ENCODE data around the gene HINFP.

The HINFP gene

DNA sequence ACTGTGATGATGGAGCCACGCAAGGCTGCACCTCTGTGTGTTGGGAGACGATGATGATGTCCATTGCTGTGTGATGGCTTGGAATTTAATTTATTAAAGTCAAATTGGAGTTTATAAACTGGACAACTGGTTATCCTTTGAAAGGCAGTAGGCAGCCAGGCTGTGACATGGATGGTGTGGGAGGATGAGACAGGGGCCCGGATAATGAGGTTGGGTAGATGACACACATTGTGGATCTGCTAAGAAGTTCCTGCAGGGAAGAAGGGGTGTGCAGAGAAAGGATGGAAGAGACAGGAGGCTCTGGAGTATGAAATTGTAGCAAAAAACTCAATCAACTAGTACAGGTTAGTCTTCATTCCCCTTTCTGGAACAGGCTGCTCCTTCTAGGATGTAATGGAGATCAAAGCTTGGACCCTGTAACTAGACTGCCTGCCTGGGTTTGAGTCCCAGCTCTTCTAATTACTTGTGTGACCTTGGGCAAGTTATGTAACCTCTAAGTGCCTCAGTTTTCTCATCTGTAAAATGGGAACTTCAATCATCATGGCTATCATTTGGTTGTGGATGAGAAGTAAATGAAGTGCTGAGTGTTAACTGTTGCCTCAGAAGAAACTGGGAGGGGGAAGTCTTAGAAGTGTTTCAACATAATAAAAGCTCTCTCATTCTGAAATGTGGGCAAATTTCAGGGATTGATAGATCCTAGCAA lies 4.2 kb upstream of the HINFP start:
- TF ChIP-seq EGR1 (IDR thresholded peaks at IDR 0.05) (no peak), EP300 (IDR thresholded peaks at IDR 0.05; ENCODE audit: borderline replicate concordance) (no peak), NFIC (IDR thresholded peaks at IDR 0.05) (no peak), CEBPB (IDR thresholded peaks at IDR 0.05) (no peak), TCF12 (IDR thresholded peaks at IDR 0.05; ENCODE audit: low read depth) (no peak), RAD21 (IDR thresholded peaks at IDR 0.05; ENCODE audit: low read depth) (no peak), YY1 (IDR thresholded peaks at IDR 0.05; ENCODE audit: low read depth) (no peak), TEAD4 (IDR thresholded peaks at IDR 0.05) (no peak), ZBTB7A (IDR thresholded peaks at IDR 0.05; ENCODE audit: low read depth) (no peak), FOXM1 (IDR thresholded peaks at IDR 0.05; ENCODE audit: borderline replicate concordance, low read depth) (no peak), TAF1 (IDR thresholded peaks at IDR 0.05; ENCODE audit: low read depth) (no peak), CREB1 (IDR thresholded peaks at IDR 0.05; ENCODE audit: low read depth) (no peak)
- TF ChIP-seq, protein P1, sequence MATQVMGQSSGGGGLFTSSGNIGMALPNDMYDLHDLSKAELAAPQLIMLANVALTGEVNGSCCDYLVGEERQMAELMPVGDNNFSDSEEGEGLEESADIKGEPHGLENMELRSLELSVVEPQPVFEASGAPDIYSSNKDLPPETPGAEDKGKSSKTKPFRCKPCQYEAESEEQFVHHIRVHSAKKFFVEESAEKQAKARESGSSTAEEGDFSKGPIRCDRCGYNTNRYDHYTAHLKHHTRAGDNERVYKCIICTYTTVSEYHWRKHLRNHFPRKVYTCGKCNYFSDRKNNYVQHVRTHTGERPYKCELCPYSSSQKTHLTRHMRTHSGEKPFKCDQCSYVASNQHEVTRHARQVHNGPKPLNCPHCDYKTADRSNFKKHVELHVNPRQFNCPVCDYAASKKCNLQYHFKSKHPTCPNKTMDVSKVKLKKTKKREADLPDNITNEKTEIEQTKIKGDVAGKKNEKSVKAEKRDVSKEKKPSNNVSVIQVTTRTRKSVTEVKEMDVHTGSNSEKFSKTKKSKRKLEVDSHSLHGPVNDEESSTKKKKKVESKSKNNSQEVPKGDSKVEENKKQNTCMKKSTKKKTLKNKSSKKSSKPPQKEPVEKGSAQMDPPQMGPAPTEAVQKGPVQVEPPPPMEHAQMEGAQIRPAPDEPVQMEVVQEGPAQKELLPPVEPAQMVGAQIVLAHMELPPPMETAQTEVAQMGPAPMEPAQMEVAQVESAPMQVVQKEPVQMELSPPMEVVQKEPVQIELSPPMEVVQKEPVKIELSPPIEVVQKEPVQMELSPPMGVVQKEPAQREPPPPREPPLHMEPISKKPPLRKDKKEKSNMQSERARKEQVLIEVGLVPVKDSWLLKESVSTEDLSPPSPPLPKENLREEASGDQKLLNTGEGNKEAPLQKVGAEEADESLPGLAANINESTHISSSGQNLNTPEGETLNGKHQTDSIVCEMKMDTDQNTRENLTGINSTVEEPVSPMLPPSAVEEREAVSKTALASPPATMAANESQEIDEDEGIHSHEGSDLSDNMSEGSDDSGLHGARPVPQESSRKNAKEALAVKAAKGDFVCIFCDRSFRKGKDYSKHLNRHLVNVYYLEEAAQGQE (IDR thresholded peaks at IDR 0.05; ENCODE audit: low read depth) = no peak
- TF ChIP-seq, protein P2, sequence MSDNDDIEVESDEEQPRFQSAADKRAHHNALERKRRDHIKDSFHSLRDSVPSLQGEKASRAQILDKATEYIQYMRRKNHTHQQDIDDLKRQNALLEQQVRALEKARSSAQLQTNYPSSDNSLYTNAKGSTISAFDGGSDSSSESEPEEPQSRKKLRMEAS (IDR thresholded peaks at IDR 0.05) = no peak
- TF ChIP-seq, protein P3, sequence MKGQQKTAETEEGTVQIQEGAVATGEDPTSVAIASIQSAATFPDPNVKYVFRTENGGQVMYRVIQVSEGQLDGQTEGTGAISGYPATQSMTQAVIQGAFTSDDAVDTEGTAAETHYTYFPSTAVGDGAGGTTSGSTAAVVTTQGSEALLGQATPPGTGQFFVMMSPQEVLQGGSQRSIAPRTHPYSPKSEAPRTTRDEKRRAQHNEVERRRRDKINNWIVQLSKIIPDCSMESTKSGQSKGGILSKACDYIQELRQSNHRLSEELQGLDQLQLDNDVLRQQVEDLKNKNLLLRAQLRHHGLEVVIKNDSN (IDR thresholded peaks at IDR 0.05) = no peak

DNA sequence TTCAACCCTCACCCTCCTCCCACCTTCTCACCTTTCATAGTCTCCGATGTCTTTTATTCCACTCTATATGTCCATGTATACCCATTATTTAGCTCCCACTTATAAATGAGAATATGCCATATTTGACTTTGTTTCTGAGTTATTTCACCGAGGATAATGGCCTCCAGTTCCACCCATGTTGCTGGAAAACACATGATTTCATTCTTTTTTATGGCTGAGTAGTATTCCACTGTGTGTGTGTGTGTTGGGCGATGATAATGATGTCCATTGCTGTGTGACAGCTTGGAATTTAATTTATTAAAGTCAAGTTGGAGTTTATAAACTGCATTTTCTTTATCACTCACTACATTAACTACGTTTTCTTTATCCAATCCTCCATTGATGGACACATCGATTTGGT lies 3.2 kb upstream of the HINFP start:
- TF ChIP-seq, protein P3 (IDR thresholded peaks at IDR 0.05) = no peak
- TF ChIP-seq FOXM1 (IDR thresholded peaks at IDR 0.05; ENCODE audit: borderline replicate concordance, low read depth) = no peak
- no peak for TF ChIP-seq YY1 (IDR thresholded peaks at IDR 0.05; ENCODE audit: low read depth)
- no peak for TF ChIP-seq TEAD4 (IDR thresholded peaks at IDR 0.05)

DNA sequence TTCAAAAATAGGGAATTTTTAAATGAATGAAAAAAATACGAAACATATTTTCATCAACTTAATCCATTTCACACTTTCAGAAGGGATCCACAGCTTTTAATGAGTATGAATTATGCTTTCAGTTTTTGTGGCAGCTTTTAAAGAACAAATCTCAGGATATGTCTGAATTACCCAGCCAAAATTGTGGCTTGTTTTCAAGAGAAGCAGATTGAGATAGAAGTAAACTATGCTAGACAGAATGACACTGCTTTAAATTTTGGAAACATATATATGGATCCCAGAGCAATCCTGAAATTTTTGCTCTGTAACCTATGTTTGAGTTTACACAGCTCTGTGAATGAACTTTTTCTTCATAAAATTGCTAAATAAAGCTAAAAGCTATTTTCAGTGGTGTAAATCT lies 2.4 kb upstream of the HINFP start:
- TF ChIP-seq, protein P1 (IDR thresholded peaks at IDR 0.05; ENCODE audit: low read depth) = no peak
- TF ChIP-seq TCF12 (IDR thresholded peaks at IDR 0.05; ENCODE audit: low read depth) (no peak), TAF1 (IDR thresholded peaks at IDR 0.05; ENCODE audit: low read depth) (no peak), RAD21 (IDR thresholded peaks at IDR 0.05; ENCODE audit: low read depth) (no peak), TEAD4 (IDR thresholded peaks at IDR 0.05) (no peak), FOXM1 (IDR thresholded peaks at IDR 0.05; ENCODE audit: borderline replicate concordance, low read depth) (no peak), YY1 (IDR thresholded peaks at IDR 0.05; ENCODE audit: low read depth) (no peak), CEBPB (IDR thresholded peaks at IDR 0.05) (no peak), EP300 (IDR thresholded peaks at IDR 0.05; ENCODE audit: borderline replicate concordance) (no peak), ZBTB7A (IDR thresholded peaks at IDR 0.05; ENCODE audit: low read depth) (no peak), EGR1 (IDR thresholded peaks at IDR 0.05) (no peak)

DNA sequence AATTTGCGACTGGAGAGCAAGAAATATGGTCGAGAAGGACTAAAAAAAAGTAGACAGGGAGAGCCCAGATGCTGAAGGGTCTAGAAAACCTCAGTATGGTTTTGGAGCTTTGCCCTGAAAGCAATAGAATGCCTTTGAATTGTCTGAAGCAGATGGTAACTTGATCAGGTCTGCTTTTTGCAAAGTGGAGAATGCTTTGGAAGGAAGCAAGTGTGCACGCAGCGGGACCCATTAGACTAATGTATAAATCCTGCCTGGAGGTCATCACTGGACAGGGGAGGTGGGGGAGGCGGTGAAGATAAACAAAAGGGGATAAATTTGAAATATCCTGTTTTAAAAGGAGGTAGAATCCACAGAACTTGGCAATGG lies 757 bp upstream of the HINFP start:
- no peak for TF ChIP-seq RAD21 (IDR thresholded peaks at IDR 0.05; ENCODE audit: low read depth)
- TF ChIP-seq TAF1 (IDR thresholded peaks at IDR 0.05; ENCODE audit: low read depth) = no peak
- TF ChIP-seq, protein P1 (IDR thresholded peaks at IDR 0.05; ENCODE audit: low read depth) = no peak
- no peak for TF ChIP-seq YY1 (IDR thresholded peaks at IDR 0.05; ENCODE audit: low read depth)
- no peak for TF ChIP-seq NFIC (IDR thresholded peaks at IDR 0.05)
- no peak for TF ChIP-seq CREB1 (IDR thresholded peaks at IDR 0.05; ENCODE audit: low read depth)
- TF ChIP-seq CEBPB (IDR thresholded peaks at IDR 0.05) = no peak
- TF ChIP-seq EP300 (IDR thresholded peaks at IDR 0.05; ENCODE audit: borderline replicate concordance) = no peak
- TF ChIP-seq TCF12 (IDR thresholded peaks at IDR 0.05; ENCODE audit: low read depth) = no peak
- TF ChIP-seq, protein P3 (IDR thresholded peaks at IDR 0.05) = no peak
- TF ChIP-seq TEAD4 (IDR thresholded peaks at IDR 0.05) = no peak
- no peak for TF ChIP-seq ZBTB7A (IDR thresholded peaks at IDR 0.05; ENCODE audit: low read depth)
- TF ChIP-seq, protein P2 (IDR thresholded peaks at IDR 0.05) = no peak
- TF ChIP-seq FOXM1 (IDR thresholded peaks at IDR 0.05; ENCODE audit: borderline replicate concordance, low read depth) = no peak
- no peak for TF ChIP-seq EGR1 (IDR thresholded peaks at IDR 0.05)
